B cell (primary cell): ENCODE results near the gene DHRS7B. TPM values are rescaled to one million over a fixed set of nuclear protein-coding genes. Genes with fewer than 3 reads are reported as not detected.

Experiments
- ATAC-seq: fragments of 200-7000 bp; cut with Tn5 transposase; one replicate; pipeline ENCODE4 v1.10.0; 2021; ENCODE audit warnings: low read depth, mild to moderate bottlenecking, moderate number of reproducible peaks, moderate library complexity
- CTCF ChIA-PET: fragments of 350-600 bp; sonication (Branson Sonifier 250); formaldehyde crosslinking; loops from one replicate; lab custom pipeline; 2021; ENCODE audit warnings: antibody characterized with exemption, inconsistent platforms; lab: Charles Lee
- POLR2A ChIA-PET: fragments of 350-600 bp; sonication (Branson Sonifier 250); formaldehyde crosslinking; loops from one replicate; lab custom pipeline; 2021; ENCODE audit warnings: antibody characterized with exemption; lab: Charles Lee
- DNase-seq: peaks from one replicate; pipeline ENCODE4 v3.0.0; 2013
- H2AFZ ChIP-seq: 2 replicates; pipeline ENCODE4 v1.6.1; 2012; ENCODE audit warnings: mild to moderate bottlenecking, low read depth, low read length; ENCODE audit not compliant: insufficient read depth, poor library complexity, severe bottlenecking
- H3K27ac ChIP-seq, 2 donors: 1 replicate in 1 of 2; 2 replicates in 1 of 2; pipeline ENCODE4 v1.5.1; 2012 to 2013; ENCODE audit warnings: low read length in 2 of 2, mild to moderate bottlenecking in 2 of 2, moderate library complexity in 1 of 2
- H3K27me3 ChIP-seq, 4 experiments: fragments of 200-600 bp in 1 of 4; sonication (generic) in 1 of 4; replicated peaks in 1 of 4; 1 replicate in 2 of 4; 2 replicates in 2 of 4; pipeline versions ENCODE4 v1.6.1 to v1.7.0; 2013 to 2016; ENCODE audit warnings: low read length in 3 of 4, mild to moderate bottlenecking in 2 of 4, mixed read lengths in 1 of 4, moderate library complexity in 1 of 4; ENCODE audit not compliant: insufficient read depth in 4 of 4, control insufficient read depth in 3 of 4; ENCODE audit errors: control extremely low read depth in 1 of 4
- H3K36me3 ChIP-seq, 2 experiments: replicated peaks in 1 of 2; 1 replicate in 1 of 2; 2 replicates in 1 of 2; pipeline versions ENCODE4 v1.6.1 to v1.7.1; 2013; ENCODE audit warnings: low read length in 1 of 2; ENCODE audit not compliant: insufficient read depth in 2 of 2, control insufficient read depth in 1 of 2; ENCODE audit errors: control extremely low read depth in 1 of 2, extremely low read depth in 1 of 2
- H3K4me1 ChIP-seq, 2 donors: fragments of 200-600 bp in 1 of 2; sonication (generic) in 1 of 2; 1 replicate in 1 of 2; 2 replicates in 1 of 2; pipeline versions ENCODE4 v1.5.1 to v1.6.1; 2013 to 2017; ENCODE audit warnings: low read length in 2 of 2; ENCODE audit not compliant: control insufficient read depth in 2 of 2, insufficient read depth in 2 of 2
- H3K4me2 ChIP-seq: replicated peaks from 2 replicates; pipeline ENCODE3; 2012; ENCODE audit warnings: mild to moderate bottlenecking, low read depth, low read length; ENCODE audit not compliant: poor library complexity, severe bottlenecking
- H3K4me3 ChIP-seq, 5 experiments: fragments of 200-600 bp in 1 of 5; sonication (generic) in 1 of 5; 1 replicate in 3 of 5; 2 replicates in 2 of 5; pipeline versions ENCODE4 v1.5.1 to v1.7.0; 2011 to 2016; ENCODE audit warnings: low read length in 4 of 5, mild to moderate bottlenecking in 4 of 5, low read depth in 2 of 5, control low read depth in 1 of 5, moderate library complexity in 1 of 5; ENCODE audit not compliant: insufficient read depth in 1 of 5; ENCODE audit errors: control extremely low read depth in 1 of 5, extremely low read depth in 1 of 5
- H3K79me2 ChIP-seq: fragments of 200-600 bp; sonication (generic); one replicate; pipeline ENCODE4 v1.6.0; 2016; ENCODE audit warnings: low read length; ENCODE audit not compliant: control insufficient read depth, insufficient read depth
- H3K9ac ChIP-seq: fragments of 200-600 bp; sonication (generic); 2 replicates; pipeline ENCODE4 v1.6.1; 2017; ENCODE audit warnings: mild to moderate bottlenecking, low read length, moderate library complexity
- H3K9me3 ChIP-seq, 3 donors: one replicate each; pipeline versions ENCODE4 v1.6.1 to v1.7.1; 2013; ENCODE audit warnings: low read length in 2 of 3; ENCODE audit not compliant: control insufficient read depth in 2 of 3, insufficient read depth in 1 of 3; ENCODE audit errors: control extremely low read depth in 1 of 3
- H4K20me1 ChIP-seq: 2 replicates; pipeline ENCODE4 v1.6.0; 2012; ENCODE audit warnings: mild to moderate bottlenecking, low read length; ENCODE audit not compliant: insufficient read depth, control insufficient read depth, poor library complexity, severe bottlenecking
- H3K27ac Mint-ChIP-seq: one replicate; pipeline ENCODE4 v1.8.0; 2021; ENCODE audit warnings: mixed read lengths
- H3K27me3 Mint-ChIP-seq: one replicate; pipeline ENCODE4 v1.8.0; 2021; ENCODE audit warnings: mixed read lengths
- H3K4me1 Mint-ChIP-seq: one replicate; pipeline ENCODE4 v1.8.0; 2021; ENCODE audit warnings: mixed read lengths
- H3K4me3 Mint-ChIP-seq: one replicate; pipeline ENCODE4 v1.8.0; 2021; ENCODE audit warnings: mixed read lengths
- H3K9me3 Mint-ChIP-seq: one replicate; pipeline ENCODE4 v1.8.0; 2022; ENCODE audit warnings: mixed read lengths; ENCODE audit not compliant: insufficient read depth
- EZH2 ChIP-seq: IDR thresholded peaks from 2 replicates; pipeline ENCODE4 v1.6.1; 2012; ENCODE audit warnings: borderline replicate concordance, low read depth, mild to moderate bottlenecking, moderate library complexity, low read length; ENCODE audit not compliant: insufficient read depth, poor library complexity, severe bottlenecking
- WGBS: methylation state at CpG from one replicate; pipeline ENCODE4 v1.1.5; 2013; ENCODE audit warnings: missing lambda C conversion rate; ENCODE audit not compliant: insufficient coverage; 5-methylcytosine and 5-hydroxymethylcytosine counted together
- intact Hi-C: fragments of 100-400 bp; cut with micrococcal nuclease; formaldehyde crosslinking; loops from one replicate; pipeline ENCODE4 v1.10.0; 2022
- polyA plus RNA-seq: library from polyadenylated mRNA; depleted of rRNA; stranded (reverse); fragments of >200 nt; gene quantifications from 2 replicates; pipeline ENCODE4 v1.2.3, GENCODE V29; 2012
- total RNA-seq, 2 donors: library from RNA; stranded (reverse); fragments of 120-200 nt in 1 of 2; gene quantifications; 1 replicate in 1 of 2; 2 replicates in 1 of 2; pipeline versions ENCODE4 v1.2.3 to v1.2.4, GENCODE V29; 2013 to 2022
- TF ChIP-seq, protein P1 (sequence below): fragments of 200-600 bp; IDR thresholded peaks from one replicate; pipeline ENCODE4 v1.8.0; 2022; ENCODE audit warnings: antibody characterized with exemption, mild to moderate bottlenecking

DHRS7B gene
- total and polyA plus RNA-seq, 2 donors (not counting 1 experiment from before 2014, with no cell fraction given), result 8.2 to 13.4 TPM

- Histone ChIP-seq H2AFZ (no peak overlapping the region), H3K27me3 (no peaks in the 10 kb centered on the region), H3K4me2 (no peak overlapping the region), H3K79me2 (peaks cover 97% of the 10 kb centered on the region), H4K20me1 (peaks cover 91% of the 10 kb centered on the region), H3K27ac (no peak overlapping the region), H3K9ac (no peak overlapping the region), H3K4me1 (peaks cover 4 to 11% of the 10 kb centered on the region in 2 donors), H3K9me3 (no peaks in the 10 kb centered on the region), H3K4me3 (no peak overlapping the region), H3K36me3 (peaks cover 0 to 22% of the 10 kb centered on the region in 2 experiments)
- no peak for DNase-seq
- Mint-ChIP-seq H3K4me3 (no peak overlapping the region), H3K4me1 (peaks cover 34% of the 10 kb centered on the region), H3K9me3 (no peaks in the 10 kb centered on the region), H3K27me3 (no peaks in the 10 kb centered on the region), H3K27ac (no peak overlapping the region)
- WGBS, result 95% methylated on average over 9 of the region's 9 CpGs
- ChIA-PET CTCF (no interaction called here), POLR2A (no interaction called here)
- ATAC-seq, result no peak
- intact Hi-C loops, result no loop called here
- no peak for TF ChIP-seq EZH2
- TF ChIP-seq, protein P1, sequence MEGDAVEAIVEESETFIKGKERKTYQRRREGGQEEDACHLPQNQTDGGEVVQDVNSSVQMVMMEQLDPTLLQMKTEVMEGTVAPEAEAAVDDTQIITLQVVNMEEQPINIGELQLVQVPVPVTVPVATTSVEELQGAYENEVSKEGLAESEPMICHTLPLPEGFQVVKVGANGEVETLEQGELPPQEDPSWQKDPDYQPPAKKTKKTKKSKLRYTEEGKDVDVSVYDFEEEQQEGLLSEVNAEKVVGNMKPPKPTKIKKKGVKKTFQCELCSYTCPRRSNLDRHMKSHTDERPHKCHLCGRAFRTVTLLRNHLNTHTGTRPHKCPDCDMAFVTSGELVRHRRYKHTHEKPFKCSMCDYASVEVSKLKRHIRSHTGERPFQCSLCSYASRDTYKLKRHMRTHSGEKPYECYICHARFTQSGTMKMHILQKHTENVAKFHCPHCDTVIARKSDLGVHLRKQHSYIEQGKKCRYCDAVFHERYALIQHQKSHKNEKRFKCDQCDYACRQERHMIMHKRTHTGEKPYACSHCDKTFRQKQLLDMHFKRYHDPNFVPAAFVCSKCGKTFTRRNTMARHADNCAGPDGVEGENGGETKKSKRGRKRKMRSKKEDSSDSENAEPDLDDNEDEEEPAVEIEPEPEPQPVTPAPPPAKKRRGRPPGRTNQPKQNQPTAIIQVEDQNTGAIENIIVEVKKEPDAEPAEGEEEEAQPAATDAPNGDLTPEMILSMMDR, result no peak
Measured at GRCh38 chr17:21204935-21205334, 78.2 kb downstream of the DHRS7B start.

- Histone ChIP-seq H3K4me1 (peaks cover 25 to 27% of the 10 kb centered on the region in 2 donors), H3K79me2 (peaks cover 97% of the 10 kb centered on the region), H4K20me1 (peaks cover 90% of the 10 kb centered on the region), H2AFZ (no peak overlapping the region), H3K36me3 (peaks cover 0 to 35% of the 10 kb centered on the region in 2 experiments), H3K4me2 (no peak overlapping the region), H3K27me3 (no peaks in the 10 kb centered on the region), H3K9ac (no peak overlapping the region), H3K27ac (no peak overlapping the region), H3K4me3 (no peak overlapping the region), H3K9me3 (no peaks in the 10 kb centered on the region)
- ChIA-PET CTCF (no interaction called here), POLR2A (no interaction called here)
- Mint-ChIP-seq H3K9me3 (no peaks in the 10 kb centered on the region), H3K27ac (no peak overlapping the region), H3K4me3 (no peak overlapping the region), H3K4me1 (peaks cover 47% of the 10 kb centered on the region), H3K27me3 (no peaks in the 10 kb centered on the region)
- intact Hi-C loops, result no loop called here
- WGBS, result 100% methylated on average over 5 of the region's 7 CpGs
- DNase-seq (no peak), ATAC-seq (no peak)
- TF ChIP-seq EZH2, result no peak
- TF ChIP-seq, protein P1, result no peak
Measured at GRCh38 chr17:21208352-21208751, 81.6 kb downstream of the DHRS7B start.
